ENCODE data around the gene KRTAP5-1.
"Not testable (repeated sequence)": the region's sequence is repeated elsewhere in the genome, so short reads cannot be mapped to it uniquely, and the experiment has no call there.

Gene KRTAP5-1

DNA sequence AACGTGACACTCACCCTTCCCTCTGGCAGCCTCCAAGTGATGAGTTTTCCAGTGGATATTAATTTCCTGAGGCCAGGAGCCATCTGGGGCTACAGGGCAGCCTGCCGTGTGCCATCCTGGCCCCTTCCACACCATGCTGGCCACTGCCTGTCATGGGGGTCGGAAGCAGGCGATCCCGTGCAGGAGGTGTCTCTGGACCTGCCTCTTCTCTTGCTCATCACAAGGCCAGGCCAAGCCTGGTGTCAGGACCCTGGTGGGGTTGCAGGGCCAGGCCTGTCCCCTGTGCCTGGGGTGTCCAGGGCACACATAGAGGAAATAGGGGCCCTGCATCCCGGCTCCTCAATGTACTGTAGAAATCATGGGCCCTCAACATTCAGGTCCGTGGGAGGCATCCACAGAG, 19.6 kb upstream of the KRTAP5-1 start:
- no peak overlapping the region for H2AFZ ChIP-seq (ENCODE audit: low read length)
- no peaks in the 10 kb centered on the region for H3K79me2 ChIP-seq (ENCODE audit: low read length)
- H3K4me3 ChIP-seq (ENCODE audit: low read length) = no peak overlapping the region
- H3K9ac ChIP-seq (ENCODE audit: low read length) = no peak overlapping the region
- H3K27me3 ChIP-seq (replicated peaks; ENCODE audit: insufficient read depth, low read length) = peaks cover 94% of the 10 kb centered on the region
- H3K4me1 ChIP-seq (ENCODE audit: low read length) = peaks cover 19% of the 10 kb centered on the region
- H3K4me2 ChIP-seq (ENCODE audit: low read depth, low read length) = no peak overlapping the region
- TF ChIP-seq EZH2 (optimal IDR thresholded peaks at IDR 0.05; ENCODE audit: low read depth, low read length) (no peak), EZH2phosphoT487 (IDR thresholded peaks at IDR 0.05; ENCODE audit: low read length) (no peak)
- TF ChIP-seq, protein P1, sequence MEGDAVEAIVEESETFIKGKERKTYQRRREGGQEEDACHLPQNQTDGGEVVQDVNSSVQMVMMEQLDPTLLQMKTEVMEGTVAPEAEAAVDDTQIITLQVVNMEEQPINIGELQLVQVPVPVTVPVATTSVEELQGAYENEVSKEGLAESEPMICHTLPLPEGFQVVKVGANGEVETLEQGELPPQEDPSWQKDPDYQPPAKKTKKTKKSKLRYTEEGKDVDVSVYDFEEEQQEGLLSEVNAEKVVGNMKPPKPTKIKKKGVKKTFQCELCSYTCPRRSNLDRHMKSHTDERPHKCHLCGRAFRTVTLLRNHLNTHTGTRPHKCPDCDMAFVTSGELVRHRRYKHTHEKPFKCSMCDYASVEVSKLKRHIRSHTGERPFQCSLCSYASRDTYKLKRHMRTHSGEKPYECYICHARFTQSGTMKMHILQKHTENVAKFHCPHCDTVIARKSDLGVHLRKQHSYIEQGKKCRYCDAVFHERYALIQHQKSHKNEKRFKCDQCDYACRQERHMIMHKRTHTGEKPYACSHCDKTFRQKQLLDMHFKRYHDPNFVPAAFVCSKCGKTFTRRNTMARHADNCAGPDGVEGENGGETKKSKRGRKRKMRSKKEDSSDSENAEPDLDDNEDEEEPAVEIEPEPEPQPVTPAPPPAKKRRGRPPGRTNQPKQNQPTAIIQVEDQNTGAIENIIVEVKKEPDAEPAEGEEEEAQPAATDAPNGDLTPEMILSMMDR (IDR thresholded peaks at IDR 0.05; ENCODE audit: low read length) = no peak
- no peaks in the 10 kb centered on the region for H3K9me2 ChIP-seq (replicated peaks; ENCODE audit: insufficient read depth, low read length)
- H4K20me1 ChIP-seq (ENCODE audit: insufficient read depth, low read length) = peaks cover 16% of the 10 kb centered on the region
- DNase-seq = no peak
- no peaks in the 10 kb centered on the region for H3K36me3 ChIP-seq (replicated peaks; ENCODE audit: insufficient read depth, low read length)
- H3K9me3 ChIP-seq (replicated peaks; ENCODE audit: insufficient read depth, low read length) = no peaks in the 10 kb centered on the region
- no peaks in the 10 kb centered on the region for H3F3A ChIP-seq (ENCODE audit: insufficient read depth, low read length)
- H3K27ac ChIP-seq (ENCODE audit: low read length) = no peak overlapping the region

DNA sequence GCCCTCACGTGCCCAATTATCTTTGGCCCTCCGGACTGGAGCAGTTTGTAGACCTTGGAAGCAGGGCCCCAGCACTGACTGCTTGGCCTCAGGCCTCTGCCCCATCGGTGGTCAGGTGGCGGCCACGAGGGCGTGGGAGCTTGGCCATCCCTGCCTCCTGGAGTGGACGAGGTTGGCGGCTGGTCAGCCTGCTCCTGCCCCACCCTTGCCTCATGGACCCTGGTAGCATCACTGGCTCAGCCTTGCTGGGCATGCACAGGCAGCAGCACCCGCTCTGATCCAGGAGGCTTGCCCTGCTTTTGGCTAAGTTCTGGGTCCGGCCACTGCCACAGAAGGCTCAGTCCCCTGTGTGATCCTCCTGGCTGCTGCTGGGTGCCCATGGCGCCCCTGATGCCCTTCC, 19.1 kb upstream of the KRTAP5-1 start:
- H3K27me3 ChIP-seq (replicated peaks; ENCODE audit: insufficient read depth, low read length) = peaks cover 94% of the 10 kb centered on the region
- no peaks in the 10 kb centered on the region for H3K79me2 ChIP-seq (ENCODE audit: low read length)
- peaks cover 19% of the 10 kb centered on the region for H3K4me1 ChIP-seq (ENCODE audit: low read length)

DNA sequence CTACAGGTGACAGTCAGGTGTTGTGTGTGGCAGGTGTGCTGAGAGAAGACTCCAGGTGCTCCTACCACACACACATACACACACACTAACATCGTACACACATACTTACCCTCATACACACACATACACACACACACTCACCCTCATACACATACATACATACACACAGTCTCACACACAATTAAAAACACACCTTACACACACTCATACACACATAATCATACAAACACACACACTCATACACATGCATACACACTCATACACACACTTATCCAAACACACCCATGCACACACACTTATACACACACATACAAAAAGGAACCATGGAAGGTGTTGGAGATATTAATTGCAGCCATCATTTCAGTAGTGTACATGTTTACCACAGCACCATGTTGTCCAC, 18.5 kb upstream of the KRTAP5-1 start:
- H3K9me2 ChIP-seq (replicated peaks; ENCODE audit: insufficient read depth, low read length) = no peaks in the 10 kb centered on the region
- H3K4me2 ChIP-seq (ENCODE audit: low read depth, low read length) = no peak overlapping the region
- no peaks in the 10 kb centered on the region for H3F3A ChIP-seq (ENCODE audit: insufficient read depth, low read length)
- H3K27ac ChIP-seq (ENCODE audit: low read length) = no peak overlapping the region
- H4K20me1 ChIP-seq (ENCODE audit: insufficient read depth, low read length) = peaks cover 16% of the 10 kb centered on the region
- H3K4me3 ChIP-seq (ENCODE audit: low read length) = no peak overlapping the region
- H3K9me3 ChIP-seq (replicated peaks; ENCODE audit: insufficient read depth, low read length) = no peaks in the 10 kb centered on the region
- H2AFZ ChIP-seq (ENCODE audit: low read length) = no peak overlapping the region
- H3K79me2 ChIP-seq (ENCODE audit: low read length) = no peaks in the 10 kb centered on the region
- no peak for TF ChIP-seq EZH2 (optimal IDR thresholded peaks at IDR 0.05; ENCODE audit: low read depth, low read length)
- TF ChIP-seq, protein P1 (IDR thresholded peaks at IDR 0.05; ENCODE audit: low read length) = no peak
- no peak for TF ChIP-seq EZH2phosphoT487 (IDR thresholded peaks at IDR 0.05; ENCODE audit: low read length)
- H3K27me3 ChIP-seq (replicated peaks; ENCODE audit: insufficient read depth, low read length) = peaks cover 94% of the 10 kb centered on the region
- peaks cover 19% of the 10 kb centered on the region for H3K4me1 ChIP-seq (ENCODE audit: low read length)
- no peak for DNase-seq
- no peaks in the 10 kb centered on the region for H3K36me3 ChIP-seq (replicated peaks; ENCODE audit: insufficient read depth, low read length)
- H3K9ac ChIP-seq (ENCODE audit: low read length) = no peak overlapping the region

More for the DNA sequence above, 19.1 kb upstream of the KRTAP5-1 start:
- H3F3A ChIP-seq (ENCODE audit: insufficient read depth, low read length) = no peaks in the 10 kb centered on the region
- no peak overlapping the region for H3K9ac ChIP-seq (ENCODE audit: low read length)
- no peak overlapping the region for H3K27ac ChIP-seq (ENCODE audit: low read length)
- TF ChIP-seq, protein P1 (IDR thresholded peaks at IDR 0.05; ENCODE audit: low read length) = no peak
- TF ChIP-seq EZH2phosphoT487 (IDR thresholded peaks at IDR 0.05; ENCODE audit: low read length) (no peak), EZH2 (optimal IDR thresholded peaks at IDR 0.05; ENCODE audit: low read depth, low read length) (no peak)
- no peaks in the 10 kb centered on the region for H3K36me3 ChIP-seq (replicated peaks; ENCODE audit: insufficient read depth, low read length)
- no peak overlapping the region for H3K4me3 ChIP-seq (ENCODE audit: low read length)
- H4K20me1 ChIP-seq (ENCODE audit: insufficient read depth, low read length) = peaks cover 16% of the 10 kb centered on the region
- DNase-seq = no peak
- no peaks in the 10 kb centered on the region for H3K9me3 ChIP-seq (replicated peaks; ENCODE audit: insufficient read depth, low read length)
- no peaks in the 10 kb centered on the region for H3K9me2 ChIP-seq (replicated peaks; ENCODE audit: insufficient read depth, low read length)
- H2AFZ ChIP-seq (ENCODE audit: low read length) = no peak overlapping the region
- no peak overlapping the region for H3K4me2 ChIP-seq (ENCODE audit: low read depth, low read length)

DNA sequence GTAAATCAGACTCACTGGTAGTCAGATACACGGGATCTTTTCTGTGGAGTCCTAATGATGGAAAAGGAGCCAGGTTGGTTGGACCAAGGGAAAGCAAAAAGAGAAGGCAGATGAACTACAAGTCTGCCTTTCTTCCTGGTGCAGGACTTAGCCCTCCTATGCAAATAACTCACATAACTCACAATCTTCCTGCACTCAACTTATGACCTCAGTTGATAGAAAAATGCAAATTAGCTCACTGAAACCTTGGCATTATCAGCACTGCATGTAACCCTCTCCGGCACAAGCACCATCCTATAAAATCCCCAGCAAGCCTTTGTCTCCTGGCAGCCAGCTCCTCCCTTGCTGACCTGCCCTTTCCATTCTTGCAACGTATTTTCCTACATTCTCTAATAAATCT, 16.6 kb upstream of the KRTAP5-1 start:
- peaks cover 13% of the 10 kb centered on the region for H3K4me1 ChIP-seq (ENCODE audit: low read length)
- peaks cover 94% of the 10 kb centered on the region for H3K27me3 ChIP-seq (replicated peaks; ENCODE audit: insufficient read depth, low read length)
- H3K4me2 ChIP-seq (ENCODE audit: low read depth, low read length); H3K9me2 ChIP-seq (replicated peaks; ENCODE audit: insufficient read depth, low read length); H3K79me2 ChIP-seq (ENCODE audit: low read length); H3K9ac ChIP-seq (ENCODE audit: low read length); H3K9me3 ChIP-seq (replicated peaks; ENCODE audit: insufficient read depth, low read length); H3F3A ChIP-seq (ENCODE audit: insufficient read depth, low read length); H3K36me3 ChIP-seq (replicated peaks; ENCODE audit: insufficient read depth, low read length); H2AFZ ChIP-seq (ENCODE audit: low read length); H3K27ac ChIP-seq (ENCODE audit: low read length); H3K4me3 ChIP-seq (ENCODE audit: low read length); DNase-seq: not testable (repeated sequence)
- H4K20me1 ChIP-seq (ENCODE audit: insufficient read depth, low read length) = peaks cover 13% of the 10 kb centered on the region

Measured in MM.1S (cell line).